Transverse colon (tissue), 3 donors: Measurements from ENCODE around the gene PELI2.

Experiments used
- EP300 ChIP-seq: sonication (generic); formaldehyde crosslinking; IDR thresholded peaks from one replicate; pipeline ENCODE4 v1.6.1; 2017; ENCODE audit warnings: antibody characterized with exemption, low read depth
- TF ChIP-seq, protein P1 (sequence below), 5 experiments: fragments of 200-600 bp in 3 of 5; fragments of 450-650 bp in 2 of 5; sonication (generic) in 3 of 5; IDR thresholded peaks; 1 replicate in 2 of 5; 2 replicates in 3 of 5; pipeline ENCODE4 v1.5.1; 2016 to 2017; ENCODE audit warnings: antibody characterized with exemption in 5 of 5, inconsistent platforms in 3 of 5, mild to moderate bottlenecking in 2 of 5, moderate library complexity in 1 of 5

- TF ChIP-seq, protein P1, sequence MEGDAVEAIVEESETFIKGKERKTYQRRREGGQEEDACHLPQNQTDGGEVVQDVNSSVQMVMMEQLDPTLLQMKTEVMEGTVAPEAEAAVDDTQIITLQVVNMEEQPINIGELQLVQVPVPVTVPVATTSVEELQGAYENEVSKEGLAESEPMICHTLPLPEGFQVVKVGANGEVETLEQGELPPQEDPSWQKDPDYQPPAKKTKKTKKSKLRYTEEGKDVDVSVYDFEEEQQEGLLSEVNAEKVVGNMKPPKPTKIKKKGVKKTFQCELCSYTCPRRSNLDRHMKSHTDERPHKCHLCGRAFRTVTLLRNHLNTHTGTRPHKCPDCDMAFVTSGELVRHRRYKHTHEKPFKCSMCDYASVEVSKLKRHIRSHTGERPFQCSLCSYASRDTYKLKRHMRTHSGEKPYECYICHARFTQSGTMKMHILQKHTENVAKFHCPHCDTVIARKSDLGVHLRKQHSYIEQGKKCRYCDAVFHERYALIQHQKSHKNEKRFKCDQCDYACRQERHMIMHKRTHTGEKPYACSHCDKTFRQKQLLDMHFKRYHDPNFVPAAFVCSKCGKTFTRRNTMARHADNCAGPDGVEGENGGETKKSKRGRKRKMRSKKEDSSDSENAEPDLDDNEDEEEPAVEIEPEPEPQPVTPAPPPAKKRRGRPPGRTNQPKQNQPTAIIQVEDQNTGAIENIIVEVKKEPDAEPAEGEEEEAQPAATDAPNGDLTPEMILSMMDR (IDR thresholded peaks at IDR 0.05), result no peak
- no peak for TF ChIP-seq EP300
Observed at GRCh38 chr14:56199982-56200577, 81.9 kb downstream of the PELI2 start.
